ENCODE measurements around the gene PRKAR1B. TPM values are rescaled to one million over a fixed set of nuclear protein-coding genes. Genes with fewer than 3 reads are reported as not detected.

Gene PRKAR1B
- total RNA-seq, 1 experiment from 2014 or later = 43.3 TPM

DNA sequence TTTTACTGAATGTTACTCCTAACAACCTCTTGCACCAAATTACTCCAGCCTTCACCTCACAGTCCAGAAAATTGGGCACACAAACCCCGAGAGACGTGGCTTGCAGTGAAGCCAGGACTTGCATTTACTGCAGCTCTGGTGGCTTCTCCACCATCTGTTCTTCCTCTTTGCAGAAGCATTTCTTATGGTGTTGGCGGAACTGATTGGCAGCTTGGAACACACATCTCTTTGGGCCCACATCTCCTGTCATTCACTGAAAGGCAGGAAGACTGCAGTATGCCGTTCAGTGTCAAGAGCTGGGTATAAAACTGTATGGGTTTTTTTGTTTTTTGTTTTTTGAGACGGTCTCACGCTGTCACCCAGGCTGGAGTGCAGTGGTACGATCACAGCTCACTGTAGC, 38.3 kb upstream of the PRKAR1B start:
- no peaks in the 10 kb centered on the region for H3K79me1 ChIP-seq (ENCODE audit: insufficient read depth, low read depth, low read length, poor library complexity, severe bottlenecking)
- Mint-ChIP-seq H3K4me1 (no peaks in the 10 kb centered on the region), H3K9me3 (no peaks in the 10 kb centered on the region; a peak in 1 of 5 replicates), H3K36me3 (ENCODE audit: insufficient read depth in 1 of 3, low read depth in 3 of 3) (peaks cover 30 to 56% (median 48%) of the 10 kb centered on the region in 3 experiments), H3K4me3 (no peak overlapping the region), H3K27me3 (ENCODE audit: low read depth) (no peaks in the 10 kb centered on the region), H3K27ac (no peak overlapping the region; a peak in 1 of 7 replicates)
- no peak overlapping the region for H2AK5ac ChIP-seq (ENCODE audit: insufficient read length, low read length)
- no peak overlapping the region for H4K91ac ChIP-seq (ENCODE audit: insufficient read length, low read depth, low read length)
- no peaks in the 10 kb centered on the region for H3K27me3 ChIP-seq (ENCODE audit: insufficient read depth, low read length)
- no peak overlapping the region for H2BK15ac ChIP-seq (ENCODE audit: low read depth, low read length)
- H3K4me2 ChIP-seq (ENCODE audit: insufficient read depth, insufficient read length, low read length) = no peak overlapping the region
- H3K56ac ChIP-seq (ENCODE audit: insufficient read length, low read depth, low read length) = no peak overlapping the region
- DNase-seq = no peak
- H4K8ac ChIP-seq (replicated peaks; ENCODE audit: insufficient read length, low read depth, low read length) = no peak overlapping the region
- WGBS (ENCODE audit: extremely low coverage, insufficient read length, low lambda C conversion rate) = no CpG with 5 or more reads among the region's 7 CpGs
- no peak overlapping the region for H2BK120ac ChIP-seq (ENCODE audit: low read depth, low read length, poor library complexity, severe bottlenecking)
- H3T11ph ChIP-seq (ENCODE audit: low read length) = no peak overlapping the region
- no peak overlapping the region for H2BK5ac ChIP-seq (ENCODE audit: insufficient read length, low read length)
- H3K23me2 ChIP-seq (ENCODE audit: insufficient read length, low read depth, low read length, poor library complexity, severe bottlenecking) = no peaks in the 10 kb centered on the region
- H3K9me3 ChIP-seq (ENCODE audit: control insufficient read depth, low read depth, low read length) = no peaks in the 10 kb centered on the region
- no peaks in the 10 kb centered on the region for H3K79me2 ChIP-seq (ENCODE audit: insufficient read depth, low read length)
- no peak overlapping the region for H3K4ac ChIP-seq (ENCODE audit: low read depth, low read length)
- no peak overlapping the region for H2BK12ac ChIP-seq (ENCODE audit: insufficient read length, low read depth, low read length)
- H3K4me1 ChIP-seq (ENCODE audit: insufficient read depth, low read length) = no peaks in the 10 kb centered on the region
- no peak overlapping the region for H2AFZ ChIP-seq (ENCODE audit: low read length)
- H3K27ac ChIP-seq (ENCODE audit: insufficient read length, low read depth, low read length) = no peak overlapping the region
- H3K23ac ChIP-seq (ENCODE audit: insufficient read length, low read depth, low read length) = no peak overlapping the region
- TF ChIP-seq, protein P1, sequence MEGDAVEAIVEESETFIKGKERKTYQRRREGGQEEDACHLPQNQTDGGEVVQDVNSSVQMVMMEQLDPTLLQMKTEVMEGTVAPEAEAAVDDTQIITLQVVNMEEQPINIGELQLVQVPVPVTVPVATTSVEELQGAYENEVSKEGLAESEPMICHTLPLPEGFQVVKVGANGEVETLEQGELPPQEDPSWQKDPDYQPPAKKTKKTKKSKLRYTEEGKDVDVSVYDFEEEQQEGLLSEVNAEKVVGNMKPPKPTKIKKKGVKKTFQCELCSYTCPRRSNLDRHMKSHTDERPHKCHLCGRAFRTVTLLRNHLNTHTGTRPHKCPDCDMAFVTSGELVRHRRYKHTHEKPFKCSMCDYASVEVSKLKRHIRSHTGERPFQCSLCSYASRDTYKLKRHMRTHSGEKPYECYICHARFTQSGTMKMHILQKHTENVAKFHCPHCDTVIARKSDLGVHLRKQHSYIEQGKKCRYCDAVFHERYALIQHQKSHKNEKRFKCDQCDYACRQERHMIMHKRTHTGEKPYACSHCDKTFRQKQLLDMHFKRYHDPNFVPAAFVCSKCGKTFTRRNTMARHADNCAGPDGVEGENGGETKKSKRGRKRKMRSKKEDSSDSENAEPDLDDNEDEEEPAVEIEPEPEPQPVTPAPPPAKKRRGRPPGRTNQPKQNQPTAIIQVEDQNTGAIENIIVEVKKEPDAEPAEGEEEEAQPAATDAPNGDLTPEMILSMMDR (conservative IDR thresholded peaks at IDR 0.05) = no peak
- H2BK20ac ChIP-seq (ENCODE audit: low read depth, low read length, poor library complexity, severe bottlenecking) = no peak overlapping the region
- no peak overlapping the region for H3K14ac ChIP-seq (ENCODE audit: insufficient read depth, low read length)
- no peak overlapping the region for H3K9ac ChIP-seq (ENCODE audit: extremely low read depth, insufficient read length, low read length)
- no peak overlapping the region for H4K5ac ChIP-seq (ENCODE audit: insufficient read length, low read depth, low read length)
- no peaks in the 10 kb centered on the region for H4K20me1 ChIP-seq (ENCODE audit: control insufficient read depth, insufficient read depth, insufficient read length)
- H3K18ac ChIP-seq (ENCODE audit: insufficient read length, low read depth, low read length) = no peak overlapping the region
